ENCODE data around the gene TMC8. TPM values are rescaled to one million over a fixed set of nuclear protein-coding genes. Genes with fewer than 3 reads are reported as not detected.

Gene TMC8
- total RNA-seq, 4 donors from 2014 or later = 1.7 to 12.0 (median 3.0) TPM

DNA sequence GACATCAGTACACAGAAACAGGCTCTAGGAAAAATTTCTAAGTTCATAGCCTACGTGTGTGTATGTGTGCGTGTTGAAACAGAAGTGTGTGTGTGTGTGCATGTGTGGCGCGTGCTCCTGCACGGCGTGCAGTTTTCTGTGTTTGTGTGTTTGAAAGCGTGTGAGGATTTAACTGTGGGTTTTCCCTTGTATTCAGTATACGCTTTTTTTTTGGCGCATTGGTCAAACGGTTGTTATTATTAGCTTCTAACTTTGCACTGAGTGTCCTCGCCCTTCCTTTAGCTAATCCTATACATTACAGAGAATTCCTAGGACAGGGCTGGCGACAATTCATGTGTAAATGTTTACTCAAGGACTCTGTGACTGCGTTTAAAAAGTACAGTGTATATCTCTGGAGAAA is 25.0 kb upstream of the TMC8 start:
- Histone ChIP-seq H3K36me3 (peaks cover 0 to 80% of the 10 kb centered on the region in 2 donors), H3K27me3 (no peaks in the 10 kb centered on the region), H3K4me3 (no peak overlapping the region), H3K4me1 (peaks cover 0 to 47% (median 3%) of the 10 kb centered on the region in 3 donors), H3K9me3 (no peaks in the 10 kb centered on the region), H3K27ac (peak overlapping the region in 1 of 4 donors; percentile 35)
- 48 to 54% methylated on average over 13 of the region's 13 CpGs for WGBS, 2 donors (ENCODE audit: low coverage in 1 of 2)
- TF ChIP-seq POLR2AphosphoS5 (IDR thresholded peaks at IDR 0.05) = peak; percentile 0
- TF ChIP-seq, protein P1, sequence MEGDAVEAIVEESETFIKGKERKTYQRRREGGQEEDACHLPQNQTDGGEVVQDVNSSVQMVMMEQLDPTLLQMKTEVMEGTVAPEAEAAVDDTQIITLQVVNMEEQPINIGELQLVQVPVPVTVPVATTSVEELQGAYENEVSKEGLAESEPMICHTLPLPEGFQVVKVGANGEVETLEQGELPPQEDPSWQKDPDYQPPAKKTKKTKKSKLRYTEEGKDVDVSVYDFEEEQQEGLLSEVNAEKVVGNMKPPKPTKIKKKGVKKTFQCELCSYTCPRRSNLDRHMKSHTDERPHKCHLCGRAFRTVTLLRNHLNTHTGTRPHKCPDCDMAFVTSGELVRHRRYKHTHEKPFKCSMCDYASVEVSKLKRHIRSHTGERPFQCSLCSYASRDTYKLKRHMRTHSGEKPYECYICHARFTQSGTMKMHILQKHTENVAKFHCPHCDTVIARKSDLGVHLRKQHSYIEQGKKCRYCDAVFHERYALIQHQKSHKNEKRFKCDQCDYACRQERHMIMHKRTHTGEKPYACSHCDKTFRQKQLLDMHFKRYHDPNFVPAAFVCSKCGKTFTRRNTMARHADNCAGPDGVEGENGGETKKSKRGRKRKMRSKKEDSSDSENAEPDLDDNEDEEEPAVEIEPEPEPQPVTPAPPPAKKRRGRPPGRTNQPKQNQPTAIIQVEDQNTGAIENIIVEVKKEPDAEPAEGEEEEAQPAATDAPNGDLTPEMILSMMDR (IDR thresholded peaks at IDR 0.05) = no peak
- ATAC-seq = no peak

DNA sequence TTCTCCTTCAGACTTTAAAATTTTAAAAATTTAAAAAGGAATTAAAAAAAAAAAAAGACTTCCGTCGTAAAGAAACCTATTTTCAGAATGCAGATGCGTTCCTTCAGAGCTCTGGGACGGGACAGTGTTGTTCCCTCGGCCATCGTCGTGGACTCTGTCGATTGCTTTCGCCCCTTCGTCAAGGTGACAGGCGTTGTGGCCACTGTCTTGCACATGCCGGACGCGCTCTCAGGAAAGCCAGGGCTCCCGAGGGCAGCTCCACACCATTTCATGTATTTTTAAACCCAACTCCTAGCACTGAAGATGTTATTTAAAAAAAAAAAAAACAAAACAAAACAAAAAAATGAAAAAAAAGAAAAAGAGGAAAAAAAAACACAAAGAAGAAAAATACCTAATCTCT is 24.4 kb upstream of the TMC8 start:
- peaks cover 0 to 80% of the 10 kb centered on the region in 2 donors for H3K36me3 ChIP-seq
- no peak for ATAC-seq
- H3K27ac ChIP-seq = peak overlapping the region in 1 of 4 donors; percentile 35
- H3K4me1 ChIP-seq = peaks cover 0 to 47% (median 3%) of the 10 kb centered on the region in 3 donors
- H3K27me3 ChIP-seq = no peaks in the 10 kb centered on the region
- TF ChIP-seq POLR2A (IDR thresholded peaks at IDR 0.05) = no peak
- TF ChIP-seq POLR2AphosphoS5 (IDR thresholded peaks at IDR 0.05) = no peak
- WGBS, 2 donors (ENCODE audit: low coverage in 1 of 2) = 74 to 75% methylated on average over 11 to 14 of the region's 15 CpGs
- H3K9me3 ChIP-seq = no peaks in the 10 kb centered on the region
- no peak overlapping the region for H3K4me3 ChIP-seq

DNA sequence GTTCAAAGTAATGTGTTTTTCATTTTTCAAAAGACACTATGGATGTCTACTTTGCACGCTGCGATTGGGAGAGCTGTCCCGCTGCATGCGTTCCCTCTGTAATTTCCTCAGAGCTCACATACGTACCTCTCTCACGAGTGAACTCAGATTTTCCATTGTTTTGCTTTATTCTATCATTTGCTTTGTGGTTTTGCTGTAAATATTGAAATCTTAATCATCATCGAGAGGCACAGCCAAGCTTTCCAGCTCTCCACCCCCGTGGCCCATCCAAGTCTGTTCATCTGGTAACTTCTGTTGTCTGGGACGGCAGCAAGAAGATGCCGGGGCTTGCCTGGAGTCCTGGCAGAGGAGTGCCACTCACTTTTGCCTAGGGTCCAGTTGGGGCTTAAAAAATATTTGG is 23.1 kb upstream of the TMC8 start:
- Histone ChIP-seq H3K9me3 (no peaks in the 10 kb centered on the region), H3K4me3 (no peak overlapping the region), H3K4me1 (peaks cover 0 to 51% (median 3%) of the 10 kb centered on the region in 3 donors), H3K36me3 (peaks cover 0 to 78% of the 10 kb centered on the region in 2 donors), H3K27ac (peak overlapping the region in 1 of 4 donors; percentile 45), H3K27me3 (no peaks in the 10 kb centered on the region)
- TF ChIP-seq POLR2AphosphoS5 (IDR thresholded peaks at IDR 0.05) (no peak), EP300 (IDR thresholded peaks at IDR 0.05) (no peak), POLR2A (IDR thresholded peaks at IDR 0.05) (no peak)
- TF ChIP-seq, protein P1 (IDR thresholded peaks at IDR 0.05) = no peak
- WGBS, 2 donors (ENCODE audit: low coverage in 1 of 2) = 65 to 69% methylated on average over 7 to 10 of the region's 10 CpGs
- ATAC-seq = no peak

DNA sequence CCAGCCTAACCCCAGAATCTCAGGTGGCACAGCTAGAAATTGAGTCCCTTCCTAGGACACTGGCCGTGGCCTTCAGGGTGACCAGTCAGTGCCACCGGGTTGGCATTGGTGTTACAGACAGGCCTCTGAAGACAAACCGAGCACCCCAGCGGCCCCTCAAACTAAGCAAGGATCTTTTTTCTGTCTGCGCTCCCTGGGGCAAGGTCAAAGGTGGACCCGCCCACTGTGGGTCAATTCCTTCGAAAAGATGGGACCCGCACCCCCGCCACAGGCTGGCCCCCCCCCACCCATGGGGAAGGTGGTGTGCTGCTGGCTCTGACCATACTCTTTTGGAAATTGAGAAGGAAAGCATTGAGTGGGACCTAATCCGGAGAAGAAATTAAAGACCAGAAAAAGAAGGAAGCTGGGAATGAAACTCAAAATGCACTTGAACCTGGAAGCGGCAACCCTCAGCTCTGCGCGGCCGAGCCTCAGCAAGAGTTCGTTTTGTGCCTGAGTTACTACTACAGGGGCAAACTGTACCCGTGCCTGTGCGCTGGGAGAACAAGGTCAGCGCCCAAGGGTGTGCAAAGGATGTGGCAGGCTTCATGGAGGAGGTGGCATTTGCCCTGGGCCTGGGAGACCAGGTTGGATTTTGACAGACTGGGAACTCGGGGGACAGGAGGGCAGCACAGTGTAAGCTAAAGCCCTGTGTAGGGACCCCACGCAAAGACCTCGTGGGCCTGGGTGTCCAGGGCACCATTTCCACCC is 22.4 kb upstream of the TMC8 start:
- Histone ChIP-seq H3K4me1 (peaks cover 0 to 51% (median 6%) of the 10 kb centered on the region in 3 donors), H3K27me3 (no peaks in the 10 kb centered on the region), H3K9me3 (no peaks in the 10 kb centered on the region), H3K4me3 (no peak overlapping the region), H3K36me3 (peaks cover 0 to 71% of the 10 kb centered on the region in 2 donors), H3K27ac (peak overlapping the region in 1 of 4 donors; percentile 45)
- ATAC-seq = no peak
- WGBS, 2 donors (ENCODE audit: low coverage in 1 of 2) = 87% methylated on average over 6 of the region's 21 CpGs; no CpG with 5 or more reads in 1 of the 2 donors
- no peak for TF ChIP-seq POLR2A (IDR thresholded peaks at IDR 0.05)

DNA sequence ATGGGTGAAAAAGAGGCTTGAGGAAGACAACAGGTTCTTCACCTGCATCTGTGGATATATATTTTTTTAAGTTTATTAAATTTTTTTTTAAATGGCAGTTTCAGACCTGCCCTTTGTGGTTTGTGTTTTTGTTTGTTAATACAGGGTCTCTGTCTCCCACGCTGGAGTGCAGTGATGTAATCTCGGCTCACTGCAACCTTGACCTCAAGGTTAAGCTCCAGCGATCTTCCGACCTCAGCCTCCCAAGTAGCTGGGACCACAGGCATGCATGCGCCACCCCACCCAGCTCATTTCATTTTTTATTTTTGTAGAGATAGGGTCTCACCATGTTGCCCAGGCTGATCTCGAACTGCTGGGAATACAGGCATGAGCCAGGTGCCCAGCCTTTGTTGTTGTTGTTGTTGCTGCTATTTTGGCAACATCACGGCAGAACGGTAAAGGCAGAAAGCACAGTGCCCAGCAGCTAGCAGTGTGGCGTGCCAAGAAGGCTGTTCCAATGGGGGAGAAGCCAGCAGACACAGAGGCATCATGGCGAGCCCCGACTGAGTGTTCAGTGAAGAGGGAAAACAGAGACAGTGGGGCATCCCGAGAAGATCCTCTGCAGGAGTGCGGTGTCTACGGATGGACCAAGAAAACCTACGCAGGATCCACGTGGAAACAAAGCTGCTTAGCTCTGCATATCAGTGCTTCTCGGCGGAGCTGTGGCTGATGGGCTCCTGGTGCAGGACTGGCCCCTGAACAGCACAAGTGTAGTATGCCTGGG is 21.7 kb upstream of the TMC8 start:
- Histone ChIP-seq H3K4me1 (peaks cover 0 to 53% (median 6%) of the 10 kb centered on the region in 3 donors), H3K36me3 (peaks cover 0 to 63% of the 10 kb centered on the region in 2 donors)
- WGBS, 2 donors (ENCODE audit: low coverage in 1 of 2) = 72 to 76% methylated on average over 11 to 18 of the region's 18 CpGs

More for the DNA sequence above, 21.7 kb upstream of the TMC8 start:
- ATAC-seq = no peak
- no peaks in the 10 kb centered on the region for H3K9me3 ChIP-seq
- H3K4me3 ChIP-seq = no peak overlapping the region
- TF ChIP-seq POLR2A (IDR thresholded peaks at IDR 0.05) = no peak
- TF ChIP-seq, protein P1 (IDR thresholded peaks at IDR 0.05) = no peak
- TF ChIP-seq POLR2AphosphoS5 (IDR thresholded peaks at IDR 0.05) = no peak
- no peak for TF ChIP-seq EP300 (IDR thresholded peaks at IDR 0.05)
- no peaks in the 10 kb centered on the region for H3K27me3 ChIP-seq
- no peak overlapping the region for H3K27ac ChIP-seq
